WERI-Rb-1 (cell line): ENCODE measurements around the gene CLEC7A.

Source experiments
- DNase-seq: peaks from one replicate; pipeline ENCODE4 v3.0.0-alpha.2; 2020
- H3K27ac ChIP-seq: fragments of 250-450 bp; sonication (Bioruptor Pico); 2 replicates; pipeline ENCODE4 v1.5.1; 2020; ENCODE audit warnings: mild to moderate bottlenecking, moderate library complexity
- H3K27me3 ChIP-seq: fragments of 250-450 bp; sonication (Bioruptor Pico); 2 replicates; pipeline ENCODE4 v1.5.1; 2021; ENCODE audit warnings: mild to moderate bottlenecking, low read depth, moderate library complexity; ENCODE audit not compliant: insufficient read depth, severe bottlenecking
- H3K36me3 ChIP-seq: fragments of 250-450 bp; sonication (Bioruptor Pico); 2 replicates; pipeline ENCODE4 v1.5.1; 2020; ENCODE audit warnings: mild to moderate bottlenecking, moderate library complexity
- H3K4me3 ChIP-seq: 2 replicates; pipeline ENCODE4 v1.5.1; 2011; ENCODE audit warnings: low read depth, mild to moderate bottlenecking, control low read depth, low read length
- H3K9me3 ChIP-seq: fragments of 250-450 bp; sonication (Bioruptor Pico); 2 replicates; pipeline ENCODE4 v1.5.1; 2021; ENCODE audit warnings: mild to moderate bottlenecking, moderate library complexity; ENCODE audit not compliant: severe bottlenecking
- TF ChIP-seq, protein P1 (sequence below): IDR thresholded peaks from 2 replicates; pipeline ENCODE4 v1.5.1; 2011; ENCODE audit warnings: low read depth, mild to moderate bottlenecking, control low read depth, inconsistent platforms, low read length

CLEC7A gene

GRCh38 chr12:10153271-10154144 is 23.5 kb upstream of the CLEC7A start:
- Histone ChIP-seq H3K9me3 (no peaks in the 10 kb centered on the region), H3K4me3 (peak overlapping the region; percentile 74), H3K36me3 (no peaks in the 10 kb centered on the region), H3K27me3 (no peaks in the 10 kb centered on the region), H3K27ac (peak overlapping the region; percentile 53)
- peak; percentile 74 for DNase-seq
- TF ChIP-seq, protein P1, sequence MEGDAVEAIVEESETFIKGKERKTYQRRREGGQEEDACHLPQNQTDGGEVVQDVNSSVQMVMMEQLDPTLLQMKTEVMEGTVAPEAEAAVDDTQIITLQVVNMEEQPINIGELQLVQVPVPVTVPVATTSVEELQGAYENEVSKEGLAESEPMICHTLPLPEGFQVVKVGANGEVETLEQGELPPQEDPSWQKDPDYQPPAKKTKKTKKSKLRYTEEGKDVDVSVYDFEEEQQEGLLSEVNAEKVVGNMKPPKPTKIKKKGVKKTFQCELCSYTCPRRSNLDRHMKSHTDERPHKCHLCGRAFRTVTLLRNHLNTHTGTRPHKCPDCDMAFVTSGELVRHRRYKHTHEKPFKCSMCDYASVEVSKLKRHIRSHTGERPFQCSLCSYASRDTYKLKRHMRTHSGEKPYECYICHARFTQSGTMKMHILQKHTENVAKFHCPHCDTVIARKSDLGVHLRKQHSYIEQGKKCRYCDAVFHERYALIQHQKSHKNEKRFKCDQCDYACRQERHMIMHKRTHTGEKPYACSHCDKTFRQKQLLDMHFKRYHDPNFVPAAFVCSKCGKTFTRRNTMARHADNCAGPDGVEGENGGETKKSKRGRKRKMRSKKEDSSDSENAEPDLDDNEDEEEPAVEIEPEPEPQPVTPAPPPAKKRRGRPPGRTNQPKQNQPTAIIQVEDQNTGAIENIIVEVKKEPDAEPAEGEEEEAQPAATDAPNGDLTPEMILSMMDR, result peak; percentile 71

GRCh38 chr12:10151621-10152020 is 21.6 kb upstream of the CLEC7A start:
- no peak overlapping the region for H3K27ac ChIP-seq
- TF ChIP-seq, protein P1, result no peak
- H3K9me3 ChIP-seq, result no peaks in the 10 kb centered on the region
- H3K27me3 ChIP-seq, result no peaks in the 10 kb centered on the region
- H3K36me3 ChIP-seq, result no peaks in the 10 kb centered on the region
- H3K4me3 ChIP-seq, result no peak overlapping the region
- no peak for DNase-seq

GRCh38 chr12:10147714-10148403 is 17.9 kb upstream of the CLEC7A start:
- TF ChIP-seq, protein P1, result no peak
- H3K9me3 ChIP-seq, result no peaks in the 10 kb centered on the region
- no peak for DNase-seq

DNA sequence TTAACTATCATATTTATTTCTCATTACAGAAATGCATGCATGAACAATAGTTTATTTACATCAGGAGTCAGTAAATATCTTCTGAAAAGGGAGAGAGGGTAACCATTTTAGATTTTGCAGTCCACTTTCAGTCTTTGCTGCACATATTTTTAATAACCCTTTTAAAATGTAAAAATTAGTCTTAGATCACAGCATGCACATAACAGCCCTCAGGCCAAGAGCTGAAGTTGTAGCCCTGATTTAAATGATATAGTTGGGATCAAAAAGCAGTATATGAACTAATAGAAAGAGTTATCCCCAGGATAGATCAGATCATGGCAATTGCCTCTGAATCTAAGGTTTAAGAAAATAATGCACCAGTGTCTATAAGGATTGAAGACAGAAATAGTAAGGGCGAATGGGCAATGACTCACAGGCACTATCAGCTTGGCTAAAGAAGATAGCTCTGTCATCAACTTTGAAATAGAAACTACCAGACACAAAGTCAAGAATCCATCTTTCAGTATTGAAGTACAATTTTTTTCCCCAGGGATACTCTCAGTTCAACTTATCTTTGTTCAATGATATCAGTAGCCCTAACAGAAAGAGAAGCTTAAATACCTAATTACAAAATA is 13.1 kb upstream of the CLEC7A start:
- TF ChIP-seq, protein P1, result no peak
- no peak overlapping the region for H3K4me3 ChIP-seq
- no peak overlapping the region for H3K27ac ChIP-seq
- no peaks in the 10 kb centered on the region for H3K27me3 ChIP-seq
- no peaks in the 10 kb centered on the region for H3K9me3 ChIP-seq
- no peaks in the 10 kb centered on the region for H3K36me3 ChIP-seq
- DNase-seq, result no peak

More at GRCh38 chr12:10147714-10148403, 17.9 kb upstream of the CLEC7A start:
- Histone ChIP-seq H3K36me3 (no peaks in the 10 kb centered on the region), H3K27me3 (no peaks in the 10 kb centered on the region), H3K4me3 (no peak overlapping the region), H3K27ac (no peak overlapping the region)

DNA sequence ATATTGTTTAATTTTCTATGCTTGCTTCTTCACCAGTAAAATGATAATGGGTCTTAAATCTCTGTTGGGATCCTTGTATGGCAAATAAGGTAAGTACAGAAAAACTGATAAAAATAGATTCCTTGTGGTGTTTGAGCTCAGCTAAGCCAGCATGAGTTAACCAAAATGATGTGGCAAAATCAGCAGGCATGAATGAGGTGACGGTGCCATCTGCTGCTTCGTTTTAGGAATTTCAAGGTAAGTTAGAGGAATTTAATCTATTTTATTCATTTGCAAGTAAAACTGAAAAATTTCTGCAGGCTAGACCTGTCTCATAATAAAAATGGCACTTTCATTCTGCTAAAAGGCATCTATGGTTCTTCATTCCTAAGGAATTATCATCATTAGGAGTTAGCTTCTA is 10.0 kb upstream of the CLEC7A start:
- no peaks in the 10 kb centered on the region for H3K36me3 ChIP-seq
- TF ChIP-seq, protein P1, result 0 out of 2 replicates have a peak, but pooled peaks have one; percentile 31
- no peaks in the 10 kb centered on the region for H3K27me3 ChIP-seq
- DNase-seq, result peak; percentile 43
- no peak overlapping the region for H3K27ac ChIP-seq
- H3K4me3 ChIP-seq, result no peak overlapping the region
- no peaks in the 10 kb centered on the region for H3K9me3 ChIP-seq
